NT2/D1 (cell line): ENCODE measurements around the gene MMP1.

Source experiments
- SUZ12 ChIP-seq: IDR thresholded peaks from 2 replicates; pipeline ENCODE4 v1.6.1; 2011; ENCODE audit not compliant: insufficient read length, insufficient read depth; ENCODE audit errors: extremely low read depth
- ZNF274 ChIP-seq: IDR thresholded peaks from 2 replicates; pipeline ENCODE4 v1.6.1; 2011; ENCODE audit warnings: mild to moderate bottlenecking, low read depth, low read length

DNA sequence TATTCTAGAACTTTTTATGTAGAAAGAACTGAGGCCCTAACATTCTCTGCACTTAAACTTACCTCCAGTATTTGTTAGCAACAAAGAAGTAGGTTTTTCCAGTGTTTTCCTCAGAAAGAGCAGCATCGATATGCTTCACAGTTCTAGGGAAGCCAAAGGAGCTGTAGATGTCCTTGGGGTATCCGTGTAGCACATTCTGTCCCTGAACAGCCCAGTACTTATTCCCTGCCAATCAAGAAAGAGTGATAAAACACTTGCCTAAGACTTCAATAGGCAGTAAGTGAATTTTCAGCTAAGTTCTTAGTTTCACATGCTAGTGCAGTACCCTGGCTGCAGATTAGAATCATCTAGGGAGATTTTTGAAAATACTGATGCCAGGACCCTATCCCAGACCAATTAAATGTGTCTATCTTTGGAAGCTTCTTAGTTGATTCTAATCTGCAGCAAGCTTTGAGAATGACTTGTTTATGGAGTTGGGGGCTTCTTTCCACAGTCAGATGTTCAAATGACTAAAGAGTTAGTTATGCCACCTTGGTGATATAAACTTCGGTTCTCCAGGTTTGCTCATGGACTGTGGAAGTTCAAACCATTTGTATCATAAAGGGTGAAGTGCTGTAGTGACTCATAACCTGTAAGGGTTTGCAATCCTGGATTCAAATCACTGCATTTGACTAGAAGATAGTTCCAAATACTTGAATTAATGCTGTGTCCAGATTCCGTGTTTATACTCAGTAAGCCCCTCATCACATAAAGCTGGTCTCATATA lies 6.5 kb downstream of the MMP1 start:
- no peak for TF ChIP-seq ZNF274
- no peak for TF ChIP-seq SUZ12
